GM12864 (cell line): ENCODE results near the gene PTH2.

ENCODE experiments used
- DNase-seq: peaks from one replicate; pipeline ENCODE4 v3.0.0-alpha.2; 2011; ENCODE audit warnings: low read depth
- H3K4me3 ChIP-seq: 2 replicates; pipeline ENCODE4 v1.5.1; 2011; ENCODE audit warnings: mild to moderate bottlenecking, low read depth, low read length, control low read depth
- TF ChIP-seq, protein P1 (sequence below): IDR thresholded peaks from 2 replicates; pipeline ENCODE4 v1.5.1; 2011; ENCODE audit warnings: low read depth, mild to moderate bottlenecking, moderate library complexity, low read length, control low read depth, inconsistent platforms; ENCODE audit errors: missing control alignments

Gene PTH2

GRCh38 chr19:49419173-49419572 lies 4.1 kb downstream of the PTH2 start:
- no peak overlapping the region for H3K4me3 ChIP-seq
- TF ChIP-seq, protein P1, sequence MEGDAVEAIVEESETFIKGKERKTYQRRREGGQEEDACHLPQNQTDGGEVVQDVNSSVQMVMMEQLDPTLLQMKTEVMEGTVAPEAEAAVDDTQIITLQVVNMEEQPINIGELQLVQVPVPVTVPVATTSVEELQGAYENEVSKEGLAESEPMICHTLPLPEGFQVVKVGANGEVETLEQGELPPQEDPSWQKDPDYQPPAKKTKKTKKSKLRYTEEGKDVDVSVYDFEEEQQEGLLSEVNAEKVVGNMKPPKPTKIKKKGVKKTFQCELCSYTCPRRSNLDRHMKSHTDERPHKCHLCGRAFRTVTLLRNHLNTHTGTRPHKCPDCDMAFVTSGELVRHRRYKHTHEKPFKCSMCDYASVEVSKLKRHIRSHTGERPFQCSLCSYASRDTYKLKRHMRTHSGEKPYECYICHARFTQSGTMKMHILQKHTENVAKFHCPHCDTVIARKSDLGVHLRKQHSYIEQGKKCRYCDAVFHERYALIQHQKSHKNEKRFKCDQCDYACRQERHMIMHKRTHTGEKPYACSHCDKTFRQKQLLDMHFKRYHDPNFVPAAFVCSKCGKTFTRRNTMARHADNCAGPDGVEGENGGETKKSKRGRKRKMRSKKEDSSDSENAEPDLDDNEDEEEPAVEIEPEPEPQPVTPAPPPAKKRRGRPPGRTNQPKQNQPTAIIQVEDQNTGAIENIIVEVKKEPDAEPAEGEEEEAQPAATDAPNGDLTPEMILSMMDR = no peak
- no peak for DNase-seq

- DNase-seq = no peak
- TF ChIP-seq, protein P1 = no peak
- H3K4me3 ChIP-seq = no peak overlapping the region
These were observed 4.7 kb downstream of the PTH2 start for GRCh38 chr19:49418511-49418910.

- TF ChIP-seq, protein P1 = no peak
- no peak for DNase-seq
- no peak overlapping the region for H3K4me3 ChIP-seq
These were observed 6.2 kb downstream of the PTH2 start for GRCh38 chr19:49417088-49417487.

- DNase-seq = no peak
- TF ChIP-seq, protein P1 = no peak
- H3K4me3 ChIP-seq = no peak overlapping the region
These were observed 7.4 kb downstream of the PTH2 start for GRCh38 chr19:49415810-49416200.

DNA sequence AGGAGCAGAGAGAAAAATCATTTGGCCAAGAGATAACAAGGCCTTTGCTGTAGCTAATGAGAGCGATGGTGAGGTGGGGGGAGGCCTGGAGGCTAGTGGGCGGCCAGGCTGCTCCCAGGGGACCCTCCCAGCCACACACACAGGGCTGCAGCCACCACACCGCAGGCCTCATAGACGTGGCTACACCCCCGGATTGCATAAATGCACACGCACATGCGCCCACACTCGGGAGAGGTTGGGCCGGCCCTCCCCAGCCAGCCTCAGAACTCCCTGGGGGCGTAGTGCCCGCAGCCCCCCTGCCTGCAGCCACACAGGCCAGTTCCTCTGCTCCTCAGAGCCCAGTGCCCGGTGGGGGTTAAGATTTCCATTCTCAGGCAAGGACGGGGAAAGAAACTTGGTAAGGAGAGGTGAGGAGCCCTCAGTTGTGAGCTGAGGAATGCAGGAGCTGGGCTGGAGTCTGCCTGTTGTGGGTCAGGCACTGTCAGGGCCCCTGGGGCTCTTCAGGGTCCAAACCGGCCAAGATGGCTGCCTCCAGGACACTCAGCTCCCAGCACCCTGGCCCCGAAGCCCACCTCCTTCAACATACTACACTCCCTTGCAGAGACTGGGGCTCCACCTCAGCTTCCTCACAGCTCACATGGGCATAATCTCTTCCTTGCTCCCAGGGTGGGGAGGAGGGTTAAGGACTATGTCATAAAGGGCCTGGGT lies 8.0 kb downstream of the PTH2 start:
- DNase-seq = no peak
- no peak overlapping the region for H3K4me3 ChIP-seq
- TF ChIP-seq, protein P1 = no peak

DNA sequence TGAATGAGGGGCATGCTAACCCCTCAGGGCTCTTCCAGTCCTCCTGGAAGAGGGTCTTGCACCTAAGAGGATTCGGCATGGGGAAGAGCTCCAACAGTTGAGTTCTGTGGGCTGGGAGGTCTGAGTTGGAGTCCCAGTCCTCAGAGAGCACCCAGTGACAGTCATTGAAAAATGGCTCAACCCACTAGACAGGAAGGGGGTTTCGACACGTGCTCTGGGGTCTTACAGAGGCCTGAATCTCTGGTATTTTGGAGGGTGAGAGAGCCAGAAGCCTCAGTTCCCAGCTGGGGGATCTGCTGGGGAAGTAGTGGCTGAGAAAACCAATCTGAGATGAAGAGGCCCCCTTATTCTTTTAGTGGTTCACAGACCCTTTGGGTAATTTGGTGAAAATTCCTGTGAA lies 9.0 kb downstream of the PTH2 start:
- TF ChIP-seq, protein P1 = no peak
- H3K4me3 ChIP-seq = no peak overlapping the region
- DNase-seq = no peak

GRCh38 chr19:49413348-49413747 lies 9.9 kb downstream of the PTH2 start:
- TF ChIP-seq, protein P1 = no peak
- H3K4me3 ChIP-seq = no peak overlapping the region
- DNase-seq = no peak
